Type B pancreatic cell (in vitro differentiated cells): Measurements from ENCODE around the gene RASAL1. TPM values are rescaled to one million over a fixed set of nuclear protein-coding genes. Genes with fewer than 3 reads are reported as not detected.

ENCODE experiments used
- DNase-seq: peaks from one replicate; pipeline ENCODE4 v3.0.0; 2021; ENCODE audit warnings: mixed read lengths; ENCODE audit not compliant: unreplicated experiment; ENCODE audit errors: extremely low spot score
- H3K27ac Mint-ChIP-seq: 2 replicates; pipeline ENCODE4 v1.8.0; 2021; ENCODE audit warnings: mild to moderate bottlenecking, mixed read lengths
- H3K27me3 Mint-ChIP-seq: 2 replicates; pipeline ENCODE4 v1.8.0; 2021; ENCODE audit warnings: mixed read lengths
- H3K36me3 Mint-ChIP-seq: 2 replicates; pipeline ENCODE4 v1.8.0; 2021; ENCODE audit warnings: mixed read lengths
- H3K4me1 Mint-ChIP-seq: one replicate; pipeline ENCODE4 v1.8.0; 2021; ENCODE audit warnings: mixed read lengths; ENCODE audit not compliant: unreplicated experiment
- H3K4me3 Mint-ChIP-seq: 2 replicates; pipeline ENCODE4 v1.8.0; 2021; ENCODE audit warnings: mild to moderate bottlenecking, mixed read lengths
- H3K9me3 Mint-ChIP-seq: 2 replicates; pipeline ENCODE4 v1.8.0; 2021; ENCODE audit warnings: mixed read lengths
- total RNA-seq: library from RNA; stranded (reverse); gene quantifications from 2 replicates; pipeline ENCODE4 v1.2.1, GENCODE V29; 2021; ENCODE audit warnings: low replicate concordance
- TF ChIP-seq, protein P1 (sequence below): fragments of 200-600 bp; sonication (generic); conservative IDR thresholded peaks from 2 replicates; pipeline ENCODE4 v1.5.0; 2021; ENCODE audit warnings: antibody characterized with exemption, mild to moderate bottlenecking

The RASAL1 gene
- total RNA-seq, 1 donor from 2014 or later: 0.58 TPM

DNA sequence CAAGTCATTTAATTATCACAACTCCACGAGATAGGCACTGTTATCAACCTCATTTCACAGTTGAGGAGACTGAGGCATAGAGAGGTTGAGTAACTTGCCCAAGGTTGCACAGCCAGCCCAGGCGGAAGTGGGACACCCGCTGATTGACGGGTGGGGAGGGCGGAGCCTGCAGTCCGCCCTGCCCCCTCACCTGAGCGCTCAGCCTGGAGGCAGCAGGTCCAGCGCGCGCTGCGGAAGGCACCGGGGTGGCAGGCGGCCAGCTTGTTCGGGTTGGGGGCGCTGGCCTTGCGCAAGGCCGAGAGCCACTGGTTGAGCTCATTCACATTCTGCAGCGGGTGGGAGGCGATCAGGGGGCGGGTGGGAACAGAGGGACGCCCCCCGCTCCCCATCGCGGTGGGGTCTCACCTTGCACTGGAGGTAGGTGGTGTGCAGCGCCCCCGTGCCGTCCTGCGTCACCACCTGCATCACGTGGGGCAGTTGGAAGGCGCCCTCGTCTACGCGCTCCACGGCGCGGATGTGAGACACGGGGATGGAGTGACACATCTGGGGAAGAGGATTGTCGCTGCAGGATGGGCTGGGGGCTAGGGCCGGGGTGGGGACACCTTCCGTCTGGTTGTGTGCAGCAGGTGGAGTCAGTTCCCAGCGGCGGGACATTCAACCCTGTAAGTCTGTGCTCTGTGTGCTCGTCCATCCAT lies 31.7 kb downstream of the RASAL1 start:
- Mint-ChIP-seq H3K27ac (no peak overlapping the region), H3K27me3 (peaks cover 44% of the 10 kb centered on the region), H3K4me1 (no peaks in the 10 kb centered on the region), H3K4me3 (peak overlapping the region; percentile 80), H3K36me3 (no peaks in the 10 kb centered on the region), H3K9me3 (no peaks in the 10 kb centered on the region)
- no peak for DNase-seq
- TF ChIP-seq, protein P1, sequence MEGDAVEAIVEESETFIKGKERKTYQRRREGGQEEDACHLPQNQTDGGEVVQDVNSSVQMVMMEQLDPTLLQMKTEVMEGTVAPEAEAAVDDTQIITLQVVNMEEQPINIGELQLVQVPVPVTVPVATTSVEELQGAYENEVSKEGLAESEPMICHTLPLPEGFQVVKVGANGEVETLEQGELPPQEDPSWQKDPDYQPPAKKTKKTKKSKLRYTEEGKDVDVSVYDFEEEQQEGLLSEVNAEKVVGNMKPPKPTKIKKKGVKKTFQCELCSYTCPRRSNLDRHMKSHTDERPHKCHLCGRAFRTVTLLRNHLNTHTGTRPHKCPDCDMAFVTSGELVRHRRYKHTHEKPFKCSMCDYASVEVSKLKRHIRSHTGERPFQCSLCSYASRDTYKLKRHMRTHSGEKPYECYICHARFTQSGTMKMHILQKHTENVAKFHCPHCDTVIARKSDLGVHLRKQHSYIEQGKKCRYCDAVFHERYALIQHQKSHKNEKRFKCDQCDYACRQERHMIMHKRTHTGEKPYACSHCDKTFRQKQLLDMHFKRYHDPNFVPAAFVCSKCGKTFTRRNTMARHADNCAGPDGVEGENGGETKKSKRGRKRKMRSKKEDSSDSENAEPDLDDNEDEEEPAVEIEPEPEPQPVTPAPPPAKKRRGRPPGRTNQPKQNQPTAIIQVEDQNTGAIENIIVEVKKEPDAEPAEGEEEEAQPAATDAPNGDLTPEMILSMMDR: no peak

DNA sequence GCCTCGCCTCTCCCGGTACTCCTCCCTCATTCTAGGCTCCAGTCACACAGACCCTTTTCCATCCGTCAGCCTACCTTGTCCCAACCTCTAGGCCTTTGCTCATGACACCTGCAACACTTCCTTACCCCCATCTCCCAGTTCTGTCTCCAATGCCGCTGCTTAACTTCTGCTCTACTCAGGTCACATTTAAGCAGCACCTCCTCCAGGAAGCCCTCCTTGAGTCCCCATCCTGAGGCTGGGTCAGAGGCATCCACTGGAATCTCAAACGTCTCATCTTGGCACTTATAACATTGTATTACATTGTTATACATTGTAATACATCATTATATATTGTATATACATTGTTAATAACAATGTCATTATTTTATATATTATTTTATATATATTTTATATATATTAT lies 32.8 kb downstream of the RASAL1 start:
- Mint-ChIP-seq H3K36me3 (no peaks in the 10 kb centered on the region), H3K4me3 (no peak overlapping the region), H3K27ac (no peak overlapping the region), H3K27me3 (peaks cover 43% of the 10 kb centered on the region), H3K9me3 (no peaks in the 10 kb centered on the region), H3K4me1 (no peaks in the 10 kb centered on the region)
- no peak for DNase-seq
- TF ChIP-seq, protein P1: no peak

DNA sequence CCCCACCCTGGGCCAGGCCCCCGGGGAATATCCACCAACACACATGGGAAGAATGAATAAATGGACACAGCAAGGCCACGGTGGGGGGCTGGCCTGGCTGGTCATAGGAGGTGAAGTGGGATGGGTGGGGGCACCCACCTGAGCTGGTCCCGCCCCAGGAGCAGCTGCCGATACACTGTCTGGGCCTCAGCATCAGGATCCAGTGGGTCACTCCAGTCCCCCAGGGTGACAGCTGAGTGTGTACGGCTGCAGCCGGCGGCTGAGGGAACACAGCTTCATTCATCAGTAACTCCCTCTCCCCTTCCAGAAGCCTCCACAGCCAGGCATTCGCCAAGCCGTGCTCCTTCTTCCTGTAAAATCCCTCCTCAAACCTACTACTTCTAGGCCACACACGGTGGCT lies 33.8 kb downstream of the RASAL1 start:
- no peak overlapping the region for H3K4me3 Mint-ChIP-seq
- H3K36me3 Mint-ChIP-seq: no peaks in the 10 kb centered on the region
- H3K27me3 Mint-ChIP-seq: peaks cover 35% of the 10 kb centered on the region
- no peaks in the 10 kb centered on the region for H3K9me3 Mint-ChIP-seq
- DNase-seq: no peak
- no peak overlapping the region for H3K27ac Mint-ChIP-seq
- H3K4me1 Mint-ChIP-seq: no peaks in the 10 kb centered on the region
- TF ChIP-seq, protein P1: no peak

DNA sequence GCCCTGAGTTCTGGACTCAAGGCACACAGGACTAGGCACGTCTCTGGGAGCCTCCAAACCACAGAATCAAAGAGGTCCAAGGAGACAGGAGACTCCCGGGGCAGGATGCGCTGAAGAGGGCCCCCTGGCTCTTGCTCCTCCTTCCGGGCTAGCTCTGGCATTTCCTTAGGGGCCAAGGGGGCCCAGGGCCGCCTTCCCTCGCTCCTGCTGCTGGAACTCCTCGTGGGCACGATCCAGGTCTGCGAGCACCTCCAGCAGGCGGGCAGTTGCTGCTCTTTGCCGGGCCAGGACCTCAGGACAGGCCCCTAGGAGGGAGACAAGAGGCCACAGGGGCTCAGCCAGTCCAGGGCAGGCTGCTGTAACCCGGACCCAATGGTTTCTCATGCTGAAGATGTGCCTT lies 35.8 kb downstream of the RASAL1 start:
- no peak overlapping the region for H3K4me3 Mint-ChIP-seq
- no peak overlapping the region for H3K27ac Mint-ChIP-seq
- TF ChIP-seq, protein P1: no peak

DNA sequence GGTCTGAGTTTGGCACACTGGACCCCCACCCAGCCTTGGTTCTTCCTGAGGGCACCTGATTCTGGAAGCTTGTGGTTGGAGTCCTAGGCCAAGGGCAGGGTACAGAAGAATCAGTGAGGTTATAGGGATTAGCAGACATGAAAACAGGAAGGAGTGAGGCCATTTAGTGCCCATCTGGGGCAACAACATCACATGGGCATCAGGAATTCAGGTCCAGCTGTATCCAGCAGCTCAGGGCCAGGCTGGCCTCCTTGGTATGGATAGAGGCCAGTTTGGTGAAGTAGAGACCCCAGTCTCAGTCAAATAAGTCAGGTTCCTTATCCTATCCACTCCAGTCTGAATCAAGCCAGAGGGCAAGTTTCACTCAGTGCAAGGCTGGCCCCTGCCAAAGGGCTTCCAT lies 36.2 kb downstream of the RASAL1 start:
- Mint-ChIP-seq H3K9me3 (no peaks in the 10 kb centered on the region), H3K27ac (no peak overlapping the region), H3K4me1 (no peaks in the 10 kb centered on the region), H3K4me3 (no peak overlapping the region), H3K36me3 (no peaks in the 10 kb centered on the region), H3K27me3 (peaks cover 18% of the 10 kb centered on the region)
- TF ChIP-seq, protein P1: no peak
- no peak for DNase-seq

More for the DNA sequence above, 35.8 kb downstream of the RASAL1 start:
- Mint-ChIP-seq H3K9me3 (no peaks in the 10 kb centered on the region), H3K27me3 (peaks cover 22% of the 10 kb centered on the region), H3K36me3 (no peaks in the 10 kb centered on the region), H3K4me1 (no peaks in the 10 kb centered on the region)
- DNase-seq: no peak
